Prostate gland (tissue), 2 donors: ENCODE measurements around the gene BCL2L11. TPM values are rescaled to one million over a fixed set of nuclear protein-coding genes. Genes with fewer than 3 reads are reported as not detected.
"Not testable (repeated sequence)": the region's sequence is repeated elsewhere in the genome, so short reads cannot be mapped to it uniquely, and the experiment has no call there.

Experiments used
- DNase-seq: peaks from one replicate; pipeline ENCODE4 v3.0.0-alpha.2; 2019; ENCODE audit warnings: low spot score
- H3K27ac ChIP-seq, 2 donors: fragments of 200-600 bp; sonication (generic); 2 replicates each; pipeline ENCODE4 v1.5.1; 2017 to 2019
- H3K27me3 ChIP-seq: fragments of 200-600 bp; sonication (generic); replicated peaks from 2 replicates; pipeline ENCODE4 v1.5.1; 2019; ENCODE audit not compliant: insufficient read depth
- H3K36me3 ChIP-seq, 2 donors: fragments of 200-600 bp; sonication (generic); 1 replicate in 1 of 2; 2 replicates in 1 of 2; pipeline versions ENCODE4 v1.5.1 to v1.8.1; 2017 to 2019
- H3K4me1 ChIP-seq: fragments of 200-600 bp; sonication (generic); replicated peaks from 2 replicates; pipeline ENCODE4 v1.5.1; 2019
- H3K4me3 ChIP-seq, 2 donors: fragments of 200-600 bp; sonication (generic); 2 replicates each; pipeline ENCODE4 v1.5.1; 2017 to 2019
- H3K9me3 ChIP-seq: fragments of 200-600 bp; sonication (generic); 2 replicates; pipeline ENCODE4 v1.5.1; 2017
- CTCF ChIP-seq, 4 experiments: fragments of 200-600 bp in 2 of 4; fragments of 450-650 bp in 2 of 4; sonication (generic) in 2 of 4; IDR thresholded peaks; 1 replicate in 3 of 4; 2 replicates in 1 of 4; pipeline ENCODE4 v1.5.1; 2016 to 2019; ENCODE audit warnings: antibody characterized with exemption in 4 of 4, mild to moderate bottlenecking in 2 of 4, moderate library complexity in 2 of 4
- POLR2A ChIP-seq: fragments of 450-650 bp; IDR thresholded peaks from one replicate; pipeline ENCODE4 v1.6.1; 2016; ENCODE audit warnings: antibody characterized with exemption, mild to moderate bottlenecking
- POLR2AphosphoS5 ChIP-seq: sonication (generic); formaldehyde crosslinking; IDR thresholded peaks from one replicate; pipeline ENCODE4 v1.6.1; 2017; ENCODE audit warnings: antibody characterized with exemption
- WGBS: methylation state at CpG from one replicate; pipeline ENCODE4 v1.1.5; 2018; 5-methylcytosine and 5-hydroxymethylcytosine counted together
- intact Hi-C: fragments of 100-400 bp; cut with DNase I; formaldehyde crosslinking; loops from one replicate; pipeline ENCODE4 v1.14.2; 2022
- total RNA-seq, 2 donors: library from RNA; depleted of rRNA; stranded (reverse); fragments of >200 nt; gene quantifications; one replicate each; pipeline ENCODE4 v1.1.0, GENCODE V29; 2016

BCL2L11 gene
- 10 to 100 TPM; 28.3 to 55.3 TPM for total RNA-seq

- Histone ChIP-seq H3K4me3 (peak within 1 kb of the TSS; percentile 74 to 93), H3K9me3 (no peaks in the 10 kb centered on the region), H3K27ac (peak within 1 kb of the TSS; percentile 77 to 86), H3K27me3 (no peaks in the 10 kb centered on the region), H3K36me3 (no peaks in the 10 kb centered on the region), H3K4me1 (peaks cover 3% of the 10 kb centered on the region)
- WGBS: under 1% methylated on average over 79 of the region's 98 CpGs
- peak; percentile 96 for DNase-seq
- intact Hi-C loops: no loop called here
- peak in 2 of 4 experiments; percentile 14 to 23 for TF ChIP-seq CTCF (IDR thresholded peaks at IDR 0.05)
- peak; percentile 69 for TF ChIP-seq POLR2AphosphoS5
- TF ChIP-seq POLR2A: peak; percentile 97
These were observed at the start of gene BCL2L11 for GRCh38 chr2:111120253-111121027. Gene BCL2L11, plus strand, starts transcription at chr2:111120914. Its CDS starts 2,832 bp downstream, at chr2:111123746.

GRCh38 chr2:111071600-111072171 is 49.0 kb upstream of the BCL2L11 start:
- TF ChIP-seq POLR2A (no peak), POLR2AphosphoS5 (peak; percentile 84), CTCF (IDR thresholded peaks at IDR 0.05) (no peak)
- peak overlapping the region in 1 of 2 donors; percentile 17 for H3K27ac ChIP-seq
- 34% methylated on average over 5 of the region's 5 CpGs for WGBS
- intact Hi-C loops: no loop called here
- no peaks in the 10 kb centered on the region for H3K9me3 ChIP-seq
- H3K27me3 ChIP-seq: no peaks in the 10 kb centered on the region
- H3K4me3 ChIP-seq: no peak overlapping the region
- DNase-seq: peak; percentile 38
- H3K4me1 ChIP-seq: no peaks in the 10 kb centered on the region
- no peaks in the 10 kb centered on the region for H3K36me3 ChIP-seq

GRCh38 chr2:111072220-111072871 is 48.4 kb upstream of the BCL2L11 start:
- no peak for TF ChIP-seq POLR2A
- no peak for TF ChIP-seq CTCF (IDR thresholded peaks at IDR 0.05)
- TF ChIP-seq POLR2AphosphoS5: no peak
- no peaks in the 10 kb centered on the region for H3K9me3 ChIP-seq
- intact Hi-C loops: no loop called here
- DNase-seq: no peak
- WGBS: 13% methylated on average over 2 of the region's 2 CpGs
- no peaks in the 10 kb centered on the region for H3K27me3 ChIP-seq
- H3K36me3 ChIP-seq: no peaks in the 10 kb centered on the region
- no peaks in the 10 kb centered on the region for H3K4me1 ChIP-seq
- peak overlapping the region in 1 of 2 donors; percentile 17 for H3K27ac ChIP-seq
- no peak overlapping the region for H3K4me3 ChIP-seq

- WGBS: 3% methylated on average over 1 of the region's 1 CpG
- H3K4me3 ChIP-seq, intact Hi-C loops, H3K36me3 ChIP-seq, H3K9me3 ChIP-seq, DNase-seq, H3K27ac ChIP-seq, H3K27me3 ChIP-seq, H3K4me1 ChIP-seq: not testable (repeated sequence)
These were observed 38.1 kb upstream of the BCL2L11 start for GRCh38 chr2:111082659-111083058.

GRCh38 chr2:111091811-111092211 is 28.9 kb upstream of the BCL2L11 start:
- Histone ChIP-seq H3K4me3 (no peak overlapping the region), H3K4me1 (no peaks in the 10 kb centered on the region), H3K27ac (no peak overlapping the region), H3K9me3 (no peaks in the 10 kb centered on the region), H3K36me3 (no peaks in the 10 kb centered on the region), H3K27me3 (no peaks in the 10 kb centered on the region)
- 97% methylated on average over 3 of the region's 3 CpGs for WGBS
- no peak for DNase-seq
- TF ChIP-seq POLR2AphosphoS5 (no peak), POLR2A (no peak), CTCF (IDR thresholded peaks at IDR 0.05) (no peak)
- intact Hi-C loops: no loop called here
